Tibial nerve (tissue), 4 donors: ENCODE measurements around the gene CDH13. TPM values are rescaled to one million over a fixed set of nuclear protein-coding genes. Genes with fewer than 3 reads are reported as not detected.

Experiments used
- DNase-seq, 2 donors: peaks; one replicate each; pipeline ENCODE4 v3.0.0-alpha.2; 2019; ENCODE audit warnings: low spot score in 2 of 2
- H3K27ac ChIP-seq, 4 donors: fragments of 200-600 bp; sonication (generic) in 3 of 4; one replicate each; pipeline ENCODE4 v1.5.1; 2017 to 2019; ENCODE audit warnings: mild to moderate bottlenecking in 1 of 4
- H3K27me3 ChIP-seq, 2 donors: fragments of 200-600 bp; sonication (generic) in 1 of 2; one replicate each; pipeline versions ENCODE4 v1.5.1 to v1.6.0; 2017 to 2019
- H3K36me3 ChIP-seq, 3 donors: fragments of 200-600 bp; sonication (generic); one replicate each; pipeline ENCODE4 v1.5.1; 2018 to 2019
- H3K4me1 ChIP-seq, 4 donors: fragments of 200-600 bp; sonication (generic) in 3 of 4; one replicate each; pipeline ENCODE4 v1.5.1; 2017 to 2019
- H3K4me3 ChIP-seq, 4 donors: fragments of 200-600 bp; sonication (generic) in 3 of 4; one replicate each; pipeline ENCODE4 v1.5.1; 2017 to 2019; ENCODE audit warnings: mild to moderate bottlenecking in 1 of 4, moderate library complexity in 1 of 4
- H3K9me3 ChIP-seq, 4 donors: fragments of 200-600 bp; sonication (generic) in 3 of 4; one replicate each; pipeline ENCODE4 v1.5.1; 2017 to 2019
- EP300 ChIP-seq, 2 donors: sonication (generic); formaldehyde crosslinking; IDR thresholded peaks; one replicate each; pipeline ENCODE4 v1.6.1; 2017; ENCODE audit warnings: antibody characterized with exemption in 2 of 2, mild to moderate bottlenecking in 1 of 2
- POLR2A ChIP-seq, 2 donors: fragments of 450-650 bp; IDR thresholded peaks; one replicate each; pipeline ENCODE4 v1.6.1; 2017; ENCODE audit warnings: antibody characterized with exemption in 2 of 2, mild to moderate bottlenecking in 2 of 2, moderate library complexity in 2 of 2
- WGBS, 2 donors: methylation state at CpG; one replicate each; pipeline ENCODE4 v1.1.5; 2018; 5-methylcytosine and 5-hydroxymethylcytosine counted together
- total RNA-seq, 4 donors: library from RNA; depleted of rRNA; stranded (reverse); fragments of >200 nt; gene quantifications; one replicate each; pipeline ENCODE4 v1.1.0, GENCODE V29; 2016
- TF ChIP-seq, protein P1 (sequence below), 5 experiments: fragments of 200-600 bp in 3 of 5; fragments of 450-650 bp in 2 of 5; sonication (generic) in 3 of 5; IDR thresholded peaks; one replicate each; pipeline ENCODE4 v1.5.1; 2016 to 2019; ENCODE audit warnings: antibody characterized with exemption in 5 of 5, mild to moderate bottlenecking in 3 of 5, moderate library complexity in 2 of 5

The CDH13 gene
- total RNA-seq, 4 donors from 2014 or later, result 4.1 to 14.4 (median 5.8) TPM

DNA sequence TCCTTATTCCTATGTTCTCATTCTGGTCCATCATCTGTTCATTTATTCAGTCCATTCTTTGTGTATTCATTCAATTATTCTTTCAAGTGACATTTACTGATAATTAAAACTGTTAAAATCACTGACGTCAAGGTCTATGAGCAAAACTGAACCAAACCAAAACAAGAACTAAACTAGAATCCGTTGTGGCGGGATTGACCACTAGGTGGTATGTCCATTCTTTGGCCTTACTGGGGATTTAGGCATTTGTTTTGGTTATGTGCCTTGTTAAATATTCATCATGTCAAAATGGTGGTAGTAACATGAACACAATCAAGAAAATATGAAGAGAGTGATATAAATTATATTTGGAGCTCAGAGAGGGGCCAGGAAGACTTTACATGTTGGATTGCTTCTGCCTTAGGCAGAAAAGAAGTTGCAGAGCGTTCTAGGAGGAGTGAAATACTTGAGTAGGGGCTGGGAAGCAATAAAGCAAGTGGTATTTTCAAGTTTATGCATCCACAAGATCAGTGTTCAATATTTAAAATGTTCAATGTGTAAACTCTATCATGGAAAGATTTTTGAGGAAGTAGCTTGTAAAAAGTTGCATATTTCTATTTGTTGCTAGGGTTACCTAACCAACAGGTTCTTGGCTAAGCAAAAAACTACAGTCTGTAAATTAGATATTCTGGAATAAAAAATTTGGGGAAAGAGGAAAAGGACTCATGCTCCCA is 129.0 kb downstream of the CDH13 start:
- WGBS, 2 donors, result 82 to 87% methylated on average over 4 of the region's 4 CpGs
- Histone ChIP-seq H3K4me1 (peaks cover 0 to 7% (median 0%) of the 10 kb centered on the region in 4 donors), H3K4me3 (no peak overlapping the region), H3K27ac (peak overlapping the region in 1 of 4 donors; percentile 2), H3K36me3 (no peaks in the 10 kb centered on the region), H3K9me3 (no peaks in the 10 kb centered on the region), H3K27me3 (no peaks in the 10 kb centered on the region)
- no peak for DNase-seq
- TF ChIP-seq POLR2A (IDR thresholded peaks at IDR 0.05), result no peak
- TF ChIP-seq, protein P1, sequence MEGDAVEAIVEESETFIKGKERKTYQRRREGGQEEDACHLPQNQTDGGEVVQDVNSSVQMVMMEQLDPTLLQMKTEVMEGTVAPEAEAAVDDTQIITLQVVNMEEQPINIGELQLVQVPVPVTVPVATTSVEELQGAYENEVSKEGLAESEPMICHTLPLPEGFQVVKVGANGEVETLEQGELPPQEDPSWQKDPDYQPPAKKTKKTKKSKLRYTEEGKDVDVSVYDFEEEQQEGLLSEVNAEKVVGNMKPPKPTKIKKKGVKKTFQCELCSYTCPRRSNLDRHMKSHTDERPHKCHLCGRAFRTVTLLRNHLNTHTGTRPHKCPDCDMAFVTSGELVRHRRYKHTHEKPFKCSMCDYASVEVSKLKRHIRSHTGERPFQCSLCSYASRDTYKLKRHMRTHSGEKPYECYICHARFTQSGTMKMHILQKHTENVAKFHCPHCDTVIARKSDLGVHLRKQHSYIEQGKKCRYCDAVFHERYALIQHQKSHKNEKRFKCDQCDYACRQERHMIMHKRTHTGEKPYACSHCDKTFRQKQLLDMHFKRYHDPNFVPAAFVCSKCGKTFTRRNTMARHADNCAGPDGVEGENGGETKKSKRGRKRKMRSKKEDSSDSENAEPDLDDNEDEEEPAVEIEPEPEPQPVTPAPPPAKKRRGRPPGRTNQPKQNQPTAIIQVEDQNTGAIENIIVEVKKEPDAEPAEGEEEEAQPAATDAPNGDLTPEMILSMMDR (IDR thresholded peaks at IDR 0.05), result no peak
- TF ChIP-seq EP300 (IDR thresholded peaks at IDR 0.05), result no peak

DNA sequence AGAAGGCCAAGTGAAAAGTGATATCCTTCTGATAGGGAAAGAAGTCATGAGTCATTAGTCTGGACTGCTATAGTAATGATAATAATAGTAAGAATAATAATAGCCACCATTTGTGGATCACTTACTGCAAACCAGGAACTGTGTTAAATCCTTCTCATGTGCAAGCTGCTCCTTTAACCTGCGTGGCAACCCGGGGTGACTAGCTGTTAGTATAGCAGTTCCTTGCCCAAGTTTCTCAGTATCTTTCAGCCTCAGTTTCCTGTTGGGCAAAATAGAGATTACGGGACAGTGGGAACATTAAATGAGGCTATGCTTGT is 129.5 kb downstream of the CDH13 start:
- TF ChIP-seq EP300 (IDR thresholded peaks at IDR 0.05) (no peak), POLR2A (IDR thresholded peaks at IDR 0.05) (no peak)
- TF ChIP-seq, protein P1 (IDR thresholded peaks at IDR 0.05), result no peak
- H3K9me3 ChIP-seq, result no peaks in the 10 kb centered on the region
- H3K27me3 ChIP-seq, result no peaks in the 10 kb centered on the region
- H3K27ac ChIP-seq, result peak overlapping the region in 1 of 4 donors; percentile 2
- DNase-seq, result no peak
- H3K4me1 ChIP-seq, result peaks cover 0 to 10% (median 0%) of the 10 kb centered on the region in 4 donors
- H3K4me3 ChIP-seq, result no peak overlapping the region
- 68 to 86% methylated on average over 3 of the region's 3 CpGs for WGBS, 2 donors
- no peaks in the 10 kb centered on the region for H3K36me3 ChIP-seq

DNA sequence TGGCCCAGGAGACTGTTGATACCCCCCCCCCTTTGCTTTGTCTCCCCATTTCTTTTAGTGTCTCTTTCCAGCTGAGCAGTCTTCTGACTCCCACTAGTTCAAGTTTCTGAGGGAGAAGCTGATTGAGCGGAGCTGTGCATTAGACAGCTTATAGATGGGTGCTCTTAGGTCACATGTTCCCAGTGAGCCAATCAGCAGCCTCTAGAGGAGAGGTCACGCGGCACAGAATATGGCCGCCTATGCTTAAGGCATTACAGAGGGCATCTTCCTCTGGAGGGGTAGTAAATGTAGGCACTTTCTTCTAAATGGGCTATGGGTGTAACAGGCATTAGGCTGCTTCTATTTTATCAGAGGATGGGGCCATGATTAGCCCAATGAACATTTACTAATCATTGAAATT is 131.6 kb downstream of the CDH13 start:
- Histone ChIP-seq H3K4me1 (peaks cover 0 to 23% (median 0%) of the 10 kb centered on the region in 4 donors), H3K27ac (no peak overlapping the region), H3K36me3 (no peaks in the 10 kb centered on the region), H3K9me3 (no peaks in the 10 kb centered on the region), H3K4me3 (no peak overlapping the region), H3K27me3 (no peaks in the 10 kb centered on the region)
- TF ChIP-seq, protein P1 (IDR thresholded peaks at IDR 0.05), result no peak
- DNase-seq, result no peak
- 94 to 96% methylated on average over 4 of the region's 4 CpGs for WGBS, 2 donors

DNA sequence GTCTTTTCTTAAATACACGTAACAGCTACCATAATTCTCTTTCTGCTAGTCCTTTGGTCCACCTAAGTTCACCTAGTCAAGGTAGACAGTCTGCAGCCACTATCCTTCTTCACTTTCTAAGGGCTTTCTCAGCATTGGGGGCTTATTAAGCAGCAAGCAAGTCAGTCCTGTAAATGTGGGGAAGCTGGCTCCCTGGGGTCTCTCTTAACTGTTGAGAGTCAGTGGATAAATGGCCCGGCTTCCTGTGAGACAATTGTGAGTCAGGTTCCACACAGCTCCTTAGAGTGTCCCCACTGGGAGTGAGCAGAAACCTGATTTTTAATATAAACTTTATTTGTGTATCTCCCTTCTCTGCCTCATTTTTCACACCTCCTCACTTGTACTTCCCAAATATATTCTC is 132.1 kb downstream of the CDH13 start:
- Histone ChIP-seq H3K4me1 (peaks cover 0 to 23% (median 0%) of the 10 kb centered on the region in 4 donors), H3K27me3 (no peaks in the 10 kb centered on the region), H3K36me3 (no peaks in the 10 kb centered on the region), H3K9me3 (no peaks in the 10 kb centered on the region), H3K4me3 (no peak overlapping the region), H3K27ac (no peak overlapping the region)
- 81 to 92% methylated on average over 2 of the region's 2 CpGs for WGBS, 2 donors
- no peak for TF ChIP-seq EP300 (IDR thresholded peaks at IDR 0.05)
- no peak for TF ChIP-seq POLR2A (IDR thresholded peaks at IDR 0.05)
- TF ChIP-seq, protein P1 (IDR thresholded peaks at IDR 0.05), result no peak
- DNase-seq, result no peak

DNA sequence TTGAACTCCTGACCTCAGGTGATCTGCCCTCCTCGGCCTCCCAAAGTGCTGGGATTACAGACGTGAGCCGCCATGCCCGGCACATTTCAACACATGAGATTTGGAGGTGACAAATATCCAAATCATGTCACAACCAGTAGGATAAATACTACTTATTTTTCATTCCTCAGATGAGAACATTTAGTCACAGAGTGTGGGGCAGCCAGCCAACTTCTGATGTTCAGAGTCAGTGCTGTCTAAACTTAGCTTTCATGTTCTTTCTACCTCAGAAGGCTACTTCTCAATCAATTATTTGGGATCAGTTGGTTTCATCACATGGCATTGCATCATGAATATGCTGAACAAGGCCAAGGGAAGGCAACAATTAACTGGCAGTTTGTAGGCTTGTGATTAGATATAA is 134.5 kb downstream of the CDH13 start:
- peak; percentile 52 to 79 for DNase-seq

More for the DNA sequence above, 134.5 kb downstream of the CDH13 start:
- H3K9me3 ChIP-seq, result no peaks in the 10 kb centered on the region
- no peak overlapping the region for H3K27ac ChIP-seq
- no peaks in the 10 kb centered on the region for H3K27me3 ChIP-seq
- H3K4me1 ChIP-seq, result peaks cover 0 to 20% (median 0%) of the 10 kb centered on the region in 4 donors
- TF ChIP-seq, protein P1 (IDR thresholded peaks at IDR 0.05), result no peak
- peak in 1 of 2 donors; percentile 44 for TF ChIP-seq EP300 (IDR thresholded peaks at IDR 0.05)
- H3K36me3 ChIP-seq, result no peaks in the 10 kb centered on the region
- WGBS, 2 donors, result 70 to 73% methylated on average over 4 of the region's 4 CpGs
- no peak overlapping the region for H3K4me3 ChIP-seq
